Keratinocyte (primary cell): ENCODE measurements around the gene XPO4. TPM values are rescaled to one million over a fixed set of nuclear protein-coding genes. Genes with fewer than 3 reads are reported as not detected.
"Not testable (repeated sequence)": the region's sequence is repeated elsewhere in the genome, so short reads cannot be mapped to it uniquely, and the experiment has no call there.

Experiments used
- DNase-seq: peaks from one replicate; pipeline ENCODE4 v3.0.0-alpha.2; 2011; ENCODE audit warnings: low read depth, missing footprints, low spot score
- FAIRE-seq: peaks from 2 replicates; lab custom pipeline; 2011; peaks lifted over from hg19 to GRCh38; lab: Jason Lieb, UNC
- H2AFZ ChIP-seq: 2 replicates; pipeline ENCODE4 v1.6.0; 2012; ENCODE audit warnings: low read length, control low read depth, inconsistent platforms; ENCODE audit not compliant: control insufficient read depth
- H3K27ac ChIP-seq: 2 replicates; pipeline ENCODE4 v1.5.1; 2011; ENCODE audit warnings: low read length; ENCODE audit not compliant: control insufficient read depth, insufficient read depth
- H3K27me3 ChIP-seq: 3 replicates; pipeline ENCODE4 v1.6.0; 2011; ENCODE audit warnings: low read length; ENCODE audit not compliant: control insufficient read depth, insufficient read depth; ENCODE audit errors: extremely low read depth
- H3K36me3 ChIP-seq, 2 experiments: 2 replicates in 1 of 2; 3 replicates in 1 of 2; pipeline ENCODE4 v1.5.1; 2011; ENCODE audit warnings: low read length in 2 of 2, mild to moderate bottlenecking in 1 of 2; ENCODE audit not compliant: control insufficient read depth in 2 of 2, insufficient read depth in 2 of 2; ENCODE audit errors: extremely low read depth in 1 of 2
- H3K4me1 ChIP-seq: 3 replicates; pipeline ENCODE4 v1.5.1; 2011; ENCODE audit warnings: low read length; ENCODE audit not compliant: control insufficient read depth, insufficient read depth; ENCODE audit errors: extremely low read depth
- H3K4me2 ChIP-seq: 3 replicates; pipeline ENCODE4 v1.6.0; 2011; ENCODE audit warnings: low read depth, low read length; ENCODE audit not compliant: control insufficient read depth, insufficient read depth; ENCODE audit errors: extremely low read depth
- H3K4me3 ChIP-seq, 3 experiments: fragments of 200-600 bp in 1 of 3; sonication (generic) in 1 of 3; 2 replicates in 2 of 3; 3 replicates in 1 of 3; pipeline ENCODE4 v1.5.1; 2011 to 2016; ENCODE audit warnings: low read length in 3 of 3, mild to moderate bottlenecking in 3 of 3, control low read depth in 2 of 3, inconsistent platforms in 1 of 3, low read depth in 1 of 3, mixed read lengths in 1 of 3, mixed run types in 1 of 3, moderate library complexity in 1 of 3; ENCODE audit not compliant: control insufficient read depth in 2 of 3, insufficient read depth in 2 of 3; ENCODE audit errors: extremely low read depth in 1 of 3
- H3K79me2 ChIP-seq: 2 replicates; pipeline ENCODE4 v1.6.0; 2012; ENCODE audit warnings: low read length; ENCODE audit not compliant: control insufficient read depth, insufficient read depth
- H3K9ac ChIP-seq: 3 replicates; pipeline ENCODE4 v1.6.0; 2011; ENCODE audit warnings: low read length; ENCODE audit not compliant: control insufficient read depth, insufficient read depth; ENCODE audit errors: extremely low read depth
- H3K9me1 ChIP-seq: 3 replicates; pipeline ENCODE4 v1.6.0; 2011; ENCODE audit warnings: low read length; ENCODE audit not compliant: control insufficient read depth, insufficient read depth; ENCODE audit errors: extremely low read depth
- H3K9me3 ChIP-seq: 2 replicates; pipeline ENCODE4 v1.5.1; 2012; ENCODE audit warnings: low read depth, low read length; ENCODE audit not compliant: control insufficient read depth
- H4K20me1 ChIP-seq: 3 replicates; pipeline ENCODE4 v1.6.0; 2011; ENCODE audit warnings: low read length; ENCODE audit not compliant: control insufficient read depth, insufficient read depth; ENCODE audit errors: extremely low read depth
- CTCF ChIP-seq, 3 experiments: IDR thresholded peaks in 1 of 3; conservative IDR thresholded peaks in 1 of 3; optimal IDR thresholded peaks in 1 of 3; 2 replicates in 2 of 3; 3 replicates in 1 of 3; pipeline versions ENCODE3 to v1.5.1; 2011; ENCODE audit warnings: low read length in 3 of 3, mild to moderate bottlenecking in 3 of 3, moderate library complexity in 2 of 3, control low read depth in 1 of 3, inconsistent platforms in 1 of 3; ENCODE audit not compliant: insufficient read depth in 2 of 3; ENCODE audit errors: extremely low read depth in 1 of 3
- EZH2 ChIP-seq: IDR thresholded peaks from one replicate; pipeline ENCODE4 v1.6.1; 2012; ENCODE audit warnings: inconsistent platforms, mild to moderate bottlenecking, low read length, moderate library complexity
- dilution Hi-C: fragments of 300-500 bp; cut with MboI; formaldehyde crosslinking; loops from one replicate; pipeline ENCODE4 v1.7.0; 2020; ENCODE audit warnings: low sequenced_read_pairs; ENCODE audit not compliant: extremely low pct_ligation_motif_present
- polyA plus RNA-seq, 5 experiments: library from polyadenylated mRNA; depleted of rRNA in 3 of 5; stranded (reverse) in 3 of 5; stranded (forward) in 1 of 5; unstranded in 1 of 5; fragments of >200 nt; gene quantifications; 1 replicate in 1 of 5; 2 replicates in 3 of 5; 3 replicates in 1 of 5; pipeline versions ENCODE4 v1.2.1 to v1.2.3, GENCODE V29; 2011 to 2012; ENCODE audit warnings: missing spikeins in 2 of 5, low read depth in 1 of 5, low replicate concordance in 1 of 5

Gene XPO4
- polyA plus RNA-seq, 1 donor (not counting 4 experiments of a cell fraction or from before 2014, with no cell fraction given), result 16.5 TPM

- Histone ChIP-seq H3K4me3 (no peak overlapping the region), H3K79me2 (no peaks in the 10 kb centered on the region), H3K4me2 (no peak overlapping the region), H3K4me1 (no peaks in the 10 kb centered on the region), H3K36me3 (no peaks in the 10 kb centered on the region), H4K20me1 (no peaks in the 10 kb centered on the region), H2AFZ (no peak overlapping the region), H3K27ac (no peak overlapping the region), H3K9ac (no peak overlapping the region), H3K9me1 (no peaks in the 10 kb centered on the region), H3K9me3 (no peaks in the 10 kb centered on the region), H3K27me3 (no peaks in the 10 kb centered on the region)
- dilution Hi-C loops, result no loop called here
- DNase-seq (no peak), FAIRE-seq (no peak)
- TF ChIP-seq CTCF (optimal IDR thresholded peaks at IDR 0.05 in 1 of 3, IDR thresholded peaks at IDR 0.05 in 1 of 3, conservative IDR thresholded peaks at IDR 0.05 in 1 of 3; ENCODE audit: extremely low read depth in 1 of 3, insufficient read depth in 2 of 3, low read length in 3 of 3) (no peak), EZH2 (no peak)
Observed at GRCh38 chr13:20921572-20921971, 19.0 kb upstream of the XPO4 start.

- H3K4me3 ChIP-seq, H3K27ac ChIP-seq, DNase-seq, H3K4me2 ChIP-seq, H3K9me1 ChIP-seq, H3K9me3 ChIP-seq, dilution Hi-C loops, H3K27me3 ChIP-seq, FAIRE-seq, H2AFZ ChIP-seq, H3K4me1 ChIP-seq, H3K9ac ChIP-seq, H3K36me3 ChIP-seq, H3K79me2 ChIP-seq, H4K20me1 ChIP-seq: not testable (repeated sequence)
Observed at GRCh38 chr13:20915676-20916075, 13.1 kb upstream of the XPO4 start.

- Histone ChIP-seq H3K9ac (no peak overlapping the region), H3K9me3 (peaks cover 1% of the 10 kb centered on the region), H3K27ac (no peak overlapping the region), H3K4me3 (no peak overlapping the region), H3K9me1 (no peaks in the 10 kb centered on the region), H3K36me3 (no peaks in the 10 kb centered on the region), H3K4me1 (no peaks in the 10 kb centered on the region), H3K79me2 (no peaks in the 10 kb centered on the region), H4K20me1 (no peaks in the 10 kb centered on the region), H3K27me3 (no peaks in the 10 kb centered on the region), H3K4me2 (no peak overlapping the region), H2AFZ (no peak overlapping the region)
- FAIRE-seq (no peak), DNase-seq (no peak)
- dilution Hi-C loops, result no loop called here
- TF ChIP-seq EZH2 (no peak), CTCF (optimal IDR thresholded peaks at IDR 0.05 in 1 of 3, IDR thresholded peaks at IDR 0.05 in 1 of 3, conservative IDR thresholded peaks at IDR 0.05 in 1 of 3; ENCODE audit: extremely low read depth in 1 of 3, insufficient read depth in 2 of 3, low read length in 3 of 3) (no peak)
Observed at GRCh38 chr13:20911037-20911436, 8.5 kb upstream of the XPO4 start.
